HL-60/S4 treated with retinoic acid at 250 ng/mL for 4 days and 3 days (cell line): Measurements from ENCODE around the gene MAP2K1.
"Not testable (repeated sequence)": the region's sequence is repeated elsewhere in the genome, so short reads cannot be mapped to it uniquely, and the experiment has no call there.

ENCODE experiments used
- in situ Hi-C: fragments of 300-500 bp; cut with MboI; formaldehyde crosslinking; loops from 2 replicates; pipeline ENCODE4 v1.7.0; 2022; ENCODE audit warnings: low sequenced_read_pairs

The MAP2K1 gene

GRCh38 chr15:66390678-66391077 is 4.0 kb downstream of the MAP2K1 start:
- in situ Hi-C loops: no loop called here

- in situ Hi-C loops: not testable (repeated sequence)
Measured at GRCh38 chr15:66393037-66393436, 6.3 kb downstream of the MAP2K1 start.

GRCh38 chr15:66394472-66394871 is 7.8 kb downstream of the MAP2K1 start:
- in situ Hi-C loops: no loop called here

GRCh38 chr15:66394915-66395314 is 8.2 kb downstream of the MAP2K1 start:
- in situ Hi-C loops: no loop called here

- in situ Hi-C loops: no loop called here
Measured at GRCh38 chr15:66399276-66399675, 12.6 kb downstream of the MAP2K1 start.

DNA sequence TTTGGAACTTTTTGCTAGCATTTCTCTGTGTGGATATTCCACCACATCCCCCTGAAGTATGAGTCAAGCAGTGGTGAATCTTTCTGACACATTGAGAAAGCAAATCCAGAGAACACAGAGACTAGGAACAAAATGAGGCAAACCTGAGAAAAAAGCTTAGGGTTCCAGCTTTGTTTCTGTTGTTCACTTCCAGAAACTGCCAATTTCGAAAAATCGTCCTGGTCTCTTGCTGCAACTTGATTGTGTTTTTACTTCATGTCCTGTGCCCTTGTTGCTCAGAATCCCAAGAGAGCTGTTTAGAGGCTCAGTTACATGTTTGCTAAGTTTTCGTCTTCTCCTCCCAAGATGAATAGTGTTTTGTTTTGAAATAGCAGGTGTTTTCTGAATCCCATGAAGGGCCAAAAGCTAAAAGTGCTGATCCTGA is 13.7 kb downstream of the MAP2K1 start:
- in situ Hi-C loops: no loop called here

- in situ Hi-C loops: no loop called here
Measured at GRCh38 chr15:66401130-66402021, 14.7 kb downstream of the MAP2K1 start.

- in situ Hi-C loops: no loop called here
Measured at GRCh38 chr15:66402761-66403284, 16.1 kb downstream of the MAP2K1 start.

GRCh38 chr15:66403323-66403722 is 16.6 kb downstream of the MAP2K1 start:
- in situ Hi-C loops: no loop called here

DNA sequence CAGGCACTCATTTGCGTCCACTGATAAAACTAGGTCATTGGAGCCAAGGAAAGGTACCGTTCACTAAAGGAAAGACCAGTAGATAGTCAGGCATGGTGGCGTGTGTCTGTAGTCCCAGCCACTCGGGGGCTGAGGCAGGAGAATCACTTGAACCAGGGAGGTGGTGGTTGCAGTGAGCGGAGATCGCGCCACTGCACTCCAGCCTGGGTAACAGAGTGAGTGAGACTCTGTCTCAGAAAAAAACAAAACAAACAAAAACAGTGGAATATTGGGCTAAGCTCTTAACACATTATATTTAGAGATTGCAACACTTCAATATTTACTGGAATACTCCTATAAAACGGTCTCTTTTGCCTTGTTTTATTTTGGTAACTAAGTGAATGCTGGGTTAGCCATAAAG is 17.4 kb downstream of the MAP2K1 start:
- in situ Hi-C loops: no loop called here

GRCh38 chr15:66404532-66404931 is 17.8 kb downstream of the MAP2K1 start:
- in situ Hi-C loops: no loop called here

GRCh38 chr15:66405007-66405406 is 18.3 kb downstream of the MAP2K1 start:
- in situ Hi-C loops: no loop called here

DNA sequence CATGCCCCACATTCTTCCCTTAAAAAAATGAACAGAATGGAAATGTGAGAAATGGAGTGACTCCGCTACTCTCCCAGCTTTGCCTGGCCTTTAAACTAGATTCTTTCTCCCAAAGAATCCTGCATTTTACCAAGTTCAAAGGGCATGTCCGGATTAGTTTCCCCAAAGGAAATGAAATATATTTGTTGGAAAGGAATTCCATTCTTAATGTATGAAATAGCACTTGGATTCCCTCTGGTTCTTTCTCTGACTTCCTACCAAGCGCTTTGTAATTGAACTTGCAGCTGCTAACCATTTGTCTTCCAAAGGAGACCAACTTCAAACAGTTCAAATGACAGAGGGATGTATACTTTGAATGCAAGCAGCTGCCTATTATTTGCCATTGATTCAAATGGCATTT is 18.9 kb downstream of the MAP2K1 start:
- in situ Hi-C loops: no loop called here

DNA sequence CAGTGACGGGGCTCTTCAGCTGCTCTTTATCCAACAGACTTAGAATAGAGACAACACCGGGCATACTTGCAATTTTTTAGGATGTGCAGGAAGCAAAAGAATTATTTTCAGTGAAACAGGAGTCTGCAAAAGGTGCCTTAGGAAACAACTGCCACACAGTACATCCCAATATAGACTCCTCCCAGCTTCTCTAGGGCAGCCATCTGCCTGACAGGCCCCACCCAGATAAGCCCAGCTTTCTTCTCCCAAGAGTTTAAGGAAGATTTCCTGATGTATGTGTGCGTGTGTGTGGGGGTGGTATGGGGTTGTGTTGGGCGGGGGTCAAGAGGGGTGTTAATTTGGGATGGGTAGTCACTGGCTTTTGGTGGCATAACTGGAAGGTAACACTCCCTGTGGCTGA is 21.5 kb downstream of the MAP2K1 start:
- in situ Hi-C loops: no loop called here

- in situ Hi-C loops: no loop called here
Measured at GRCh38 chr15:66408675-66409282, 22.1 kb downstream of the MAP2K1 start.

DNA sequence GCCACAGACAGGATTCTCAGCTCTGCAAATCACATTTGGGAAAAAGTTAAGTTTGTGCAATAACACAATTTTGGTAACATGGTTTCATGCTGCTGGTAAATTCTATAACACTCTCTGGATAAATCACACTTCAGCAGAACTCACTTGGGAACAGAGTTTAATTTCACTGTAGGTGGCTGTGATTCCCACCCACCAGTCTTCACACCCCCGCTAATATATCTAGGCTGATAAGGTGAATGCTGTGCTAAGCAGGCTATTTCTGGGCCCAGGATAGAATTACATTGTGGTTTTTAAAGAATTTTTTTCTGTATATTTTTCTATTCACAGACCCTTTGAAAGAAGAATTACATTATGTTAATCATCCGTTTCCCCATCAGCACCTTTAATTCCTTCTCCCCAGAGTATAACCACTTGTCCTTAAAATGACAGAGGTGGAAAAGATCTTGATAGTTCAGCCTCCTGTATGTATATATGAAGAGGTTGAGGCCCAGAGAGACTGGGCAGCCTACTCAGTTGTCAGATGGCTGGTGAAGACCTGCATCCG is 22.9 kb downstream of the MAP2K1 start:
- in situ Hi-C loops: no loop called here

GRCh38 chr15:66411190-66411589 is 24.5 kb downstream of the MAP2K1 start:
- in situ Hi-C loops: no loop called here

- in situ Hi-C loops: no loop called here
Measured at GRCh38 chr15:66412220-66412619, 25.5 kb downstream of the MAP2K1 start.

DNA sequence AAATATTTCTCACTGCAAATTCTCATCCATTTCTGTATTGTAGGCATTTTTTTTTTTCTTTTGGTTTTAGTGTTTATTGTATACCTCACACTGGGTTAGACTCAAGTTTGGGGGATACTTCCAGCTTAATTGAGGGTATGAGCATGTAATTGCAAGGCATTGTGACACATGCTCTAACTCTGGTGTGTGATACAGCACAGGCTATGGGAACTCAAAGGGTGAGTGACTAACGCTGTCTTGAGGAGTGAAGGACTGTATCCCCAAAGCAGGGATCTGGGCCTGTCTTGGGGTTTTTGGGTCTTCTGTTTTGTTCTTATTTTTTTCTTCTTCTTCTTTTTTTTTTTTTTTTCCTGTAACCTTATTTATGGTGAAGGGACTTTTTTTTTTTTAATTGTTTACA is 26.9 kb downstream of the MAP2K1 start:
- in situ Hi-C loops: no loop called here

DNA sequence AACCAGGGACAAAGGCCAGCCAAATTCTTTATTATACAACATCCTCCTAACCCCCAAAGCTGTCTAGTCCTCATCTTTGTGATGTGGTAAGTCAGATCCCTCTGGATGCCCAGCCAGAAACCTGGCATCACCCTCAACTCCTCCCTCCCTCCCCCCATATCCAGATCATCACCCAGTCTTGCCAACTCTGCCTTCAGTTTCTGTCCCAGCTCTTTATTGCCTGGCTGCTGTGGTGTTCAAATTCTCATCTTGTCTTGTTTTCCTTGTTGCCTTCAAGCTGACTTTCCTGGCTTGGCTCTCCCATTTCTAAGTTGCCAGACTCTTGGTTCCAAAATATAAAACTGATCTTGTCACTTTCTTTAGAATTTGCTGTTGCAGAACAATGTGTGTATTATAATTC is 28.6 kb downstream of the MAP2K1 start:
- in situ Hi-C loops: no loop called here

GRCh38 chr15:66417736-66418135 is 31.0 kb downstream of the MAP2K1 start:
- in situ Hi-C loops: no loop called here

DNA sequence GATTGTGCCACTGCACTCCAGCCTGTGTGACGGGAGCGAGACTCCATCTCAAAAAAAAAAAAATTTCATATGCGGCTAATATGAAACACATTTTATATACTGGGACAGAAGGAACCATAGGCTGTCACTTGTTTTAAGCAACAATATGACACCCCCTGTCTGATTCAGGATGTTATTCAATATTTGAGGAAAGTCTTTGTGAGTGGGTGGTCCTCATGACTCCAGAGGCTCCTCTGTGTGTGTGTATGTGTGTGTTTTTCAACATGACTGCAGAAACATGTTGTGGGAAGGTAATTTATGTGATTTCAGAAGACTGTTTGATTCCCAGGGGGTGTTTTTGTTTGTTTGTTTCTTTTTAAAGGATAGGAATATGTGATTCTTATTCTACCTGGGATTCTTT is 32.8 kb downstream of the MAP2K1 start:
- in situ Hi-C loops: no loop called here
